Keratinocyte (primary cell): ENCODE results near the gene SHISA2. TPM values are rescaled to one million over a fixed set of nuclear protein-coding genes. Genes with fewer than 3 reads are reported as not detected.

ENCODE experiments used
- DNase-seq: peaks from one replicate; pipeline ENCODE4 v3.0.0-alpha.2; 2011; ENCODE audit warnings: low read depth, missing footprints, low spot score
- FAIRE-seq: peaks from 2 replicates; lab custom pipeline; 2011; peaks lifted over from hg19 to GRCh38; lab: Jason Lieb, UNC
- H2AFZ ChIP-seq: 2 replicates; pipeline ENCODE4 v1.6.0; 2012; ENCODE audit warnings: low read length, control low read depth, inconsistent platforms; ENCODE audit not compliant: control insufficient read depth
- H3K27ac ChIP-seq: 2 replicates; pipeline ENCODE4 v1.5.1; 2011; ENCODE audit warnings: low read length; ENCODE audit not compliant: control insufficient read depth, insufficient read depth
- H3K27me3 ChIP-seq: 3 replicates; pipeline ENCODE4 v1.6.0; 2011; ENCODE audit warnings: low read length; ENCODE audit not compliant: control insufficient read depth, insufficient read depth; ENCODE audit errors: extremely low read depth
- H3K36me3 ChIP-seq, 2 experiments: 2 replicates in 1 of 2; 3 replicates in 1 of 2; pipeline ENCODE4 v1.5.1; 2011; ENCODE audit warnings: low read length in 2 of 2, mild to moderate bottlenecking in 1 of 2; ENCODE audit not compliant: control insufficient read depth in 2 of 2, insufficient read depth in 2 of 2; ENCODE audit errors: extremely low read depth in 1 of 2
- H3K4me1 ChIP-seq: 3 replicates; pipeline ENCODE4 v1.5.1; 2011; ENCODE audit warnings: low read length; ENCODE audit not compliant: control insufficient read depth, insufficient read depth; ENCODE audit errors: extremely low read depth
- H3K4me2 ChIP-seq: 3 replicates; pipeline ENCODE4 v1.6.0; 2011; ENCODE audit warnings: low read depth, low read length; ENCODE audit not compliant: control insufficient read depth, insufficient read depth; ENCODE audit errors: extremely low read depth
- H3K4me3 ChIP-seq, 3 experiments: fragments of 200-600 bp in 1 of 3; sonication (generic) in 1 of 3; 2 replicates in 2 of 3; 3 replicates in 1 of 3; pipeline ENCODE4 v1.5.1; 2011 to 2016; ENCODE audit warnings: low read length in 3 of 3, mild to moderate bottlenecking in 3 of 3, control low read depth in 2 of 3, inconsistent platforms in 1 of 3, low read depth in 1 of 3, mixed read lengths in 1 of 3, mixed run types in 1 of 3, moderate library complexity in 1 of 3; ENCODE audit not compliant: control insufficient read depth in 2 of 3, insufficient read depth in 2 of 3; ENCODE audit errors: extremely low read depth in 1 of 3
- H3K79me2 ChIP-seq: 2 replicates; pipeline ENCODE4 v1.6.0; 2012; ENCODE audit warnings: low read length; ENCODE audit not compliant: control insufficient read depth, insufficient read depth
- H3K9ac ChIP-seq: 3 replicates; pipeline ENCODE4 v1.6.0; 2011; ENCODE audit warnings: low read length; ENCODE audit not compliant: control insufficient read depth, insufficient read depth; ENCODE audit errors: extremely low read depth
- H3K9me1 ChIP-seq: 3 replicates; pipeline ENCODE4 v1.6.0; 2011; ENCODE audit warnings: low read length; ENCODE audit not compliant: control insufficient read depth, insufficient read depth; ENCODE audit errors: extremely low read depth
- H3K9me3 ChIP-seq: 2 replicates; pipeline ENCODE4 v1.5.1; 2012; ENCODE audit warnings: low read depth, low read length; ENCODE audit not compliant: control insufficient read depth
- H4K20me1 ChIP-seq: 3 replicates; pipeline ENCODE4 v1.6.0; 2011; ENCODE audit warnings: low read length; ENCODE audit not compliant: control insufficient read depth, insufficient read depth; ENCODE audit errors: extremely low read depth
- CTCF ChIP-seq, 3 experiments: IDR thresholded peaks in 1 of 3; conservative IDR thresholded peaks in 1 of 3; optimal IDR thresholded peaks in 1 of 3; 2 replicates in 2 of 3; 3 replicates in 1 of 3; pipeline versions ENCODE3 to v1.5.1; 2011; ENCODE audit warnings: low read length in 3 of 3, mild to moderate bottlenecking in 3 of 3, moderate library complexity in 2 of 3, control low read depth in 1 of 3, inconsistent platforms in 1 of 3; ENCODE audit not compliant: insufficient read depth in 2 of 3; ENCODE audit errors: extremely low read depth in 1 of 3
- EZH2 ChIP-seq: IDR thresholded peaks from one replicate; pipeline ENCODE4 v1.6.1; 2012; ENCODE audit warnings: inconsistent platforms, mild to moderate bottlenecking, low read length, moderate library complexity
- dilution Hi-C: fragments of 300-500 bp; cut with MboI; formaldehyde crosslinking; loops from one replicate; pipeline ENCODE4 v1.7.0; 2020; ENCODE audit warnings: low sequenced_read_pairs; ENCODE audit not compliant: extremely low pct_ligation_motif_present
- polyA plus RNA-seq, 5 experiments: library from polyadenylated mRNA; depleted of rRNA in 3 of 5; stranded (reverse) in 3 of 5; stranded (forward) in 1 of 5; unstranded in 1 of 5; fragments of >200 nt; gene quantifications; 1 replicate in 1 of 5; 2 replicates in 3 of 5; 3 replicates in 1 of 5; pipeline versions ENCODE4 v1.2.1 to v1.2.3, GENCODE V29; 2011 to 2012; ENCODE audit warnings: missing spikeins in 2 of 5, low read depth in 1 of 5, low replicate concordance in 1 of 5

SHISA2 gene
- polyA plus RNA-seq, 1 donor (not counting 4 experiments of a cell fraction or from before 2014, with no cell fraction given) = 0.18 TPM

GRCh38 chr13:26016189-26016588 lies 35.6 kb downstream of the SHISA2 start:
- H4K20me1 ChIP-seq = no peaks in the 10 kb centered on the region
- peaks cover 3% of the 10 kb centered on the region for H3K27me3 ChIP-seq
- TF ChIP-seq EZH2 (no peak), CTCF (optimal IDR thresholded peaks at IDR 0.05 in 1 of 3, IDR thresholded peaks at IDR 0.05 in 1 of 3, conservative IDR thresholded peaks at IDR 0.05 in 1 of 3; ENCODE audit: extremely low read depth in 1 of 3, insufficient read depth in 2 of 3, low read length in 3 of 3) (no peak)
- H3K36me3 ChIP-seq = no peaks in the 10 kb centered on the region
- DNase-seq (no peak), FAIRE-seq (no peak)
- no peaks in the 10 kb centered on the region for H3K9me1 ChIP-seq
- H3K79me2 ChIP-seq = no peaks in the 10 kb centered on the region
- no peak overlapping the region for H3K9ac ChIP-seq
- H3K4me3 ChIP-seq = no peak overlapping the region
- no peak overlapping the region for H3K27ac ChIP-seq
- dilution Hi-C loops = no loop called here
- no peak overlapping the region for H2AFZ ChIP-seq
- H3K4me2 ChIP-seq = no peak overlapping the region
- no peaks in the 10 kb centered on the region for H3K9me3 ChIP-seq
- H3K4me1 ChIP-seq = peaks cover 6% of the 10 kb centered on the region

GRCh38 chr13:26015271-26016125 lies 36.3 kb downstream of the SHISA2 start:
- Histone ChIP-seq H3K27ac (no peak overlapping the region), H3K9me1 (no peaks in the 10 kb centered on the region), H3K9ac (no peak overlapping the region), H3K9me3 (no peaks in the 10 kb centered on the region), H3K27me3 (peaks cover 3% of the 10 kb centered on the region), H3K4me1 (no peaks in the 10 kb centered on the region), H2AFZ (no peak overlapping the region), H3K79me2 (no peaks in the 10 kb centered on the region), H4K20me1 (no peaks in the 10 kb centered on the region), H3K4me3 (no peak overlapping the region), H3K36me3 (no peaks in the 10 kb centered on the region), H3K4me2 (no peak overlapping the region)
- DNase-seq = no peak
- FAIRE-seq = no peak
- no peak for TF ChIP-seq CTCF (optimal IDR thresholded peaks at IDR 0.05 in 1 of 3, IDR thresholded peaks at IDR 0.05 in 1 of 3, conservative IDR thresholded peaks at IDR 0.05 in 1 of 3; ENCODE audit: extremely low read depth in 1 of 3, insufficient read depth in 2 of 3, low read length in 3 of 3)
- dilution Hi-C loops = no loop called here
